ENCODE data around the gene SLC25A24. TPM values are rescaled to one million over a fixed set of nuclear protein-coding genes. Genes with fewer than 3 reads are reported as not detected.
"Not testable (repeated sequence)": the region's sequence is repeated elsewhere in the genome, so short reads cannot be mapped to it uniquely, and the experiment has no call there.

SLC25A24 gene
- total RNA-seq, 6 experiments from 2014 or later: 1.1 to 3.9 (median 2.5) TPM

DNA sequence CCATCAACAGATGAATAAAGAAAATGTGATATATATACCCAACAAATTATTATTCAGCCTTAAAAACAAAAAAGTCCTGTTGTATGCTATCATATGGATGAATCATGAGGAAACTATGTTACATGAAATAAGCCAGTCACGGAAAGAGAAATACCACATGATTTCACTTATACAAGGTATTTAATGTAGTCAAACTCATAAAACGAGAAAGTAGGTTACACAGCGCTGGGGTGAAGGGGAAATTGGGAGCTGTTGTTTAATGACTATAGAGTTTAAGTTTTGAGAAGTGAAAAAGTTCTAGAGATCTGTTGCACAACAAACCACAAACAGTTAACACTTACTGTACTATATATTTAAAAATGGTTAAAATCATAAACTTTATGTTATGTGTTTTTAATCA, 58.5 kb downstream of the SLC25A24 start:
- Histone ChIP-seq H3K36me3 (no peaks in the 10 kb centered on the region), H3K4me3 (no peak overlapping the region), H3K4me1 (no peaks in the 10 kb centered on the region), H3K27me3 (no peaks in the 10 kb centered on the region), H3K9me3 (peaks cover 0 to 2% (median 0%) of the 10 kb centered on the region in 4 donors), H3K27ac (no peak overlapping the region)
- ATAC-seq (peak in 1 of 4 donors; percentile 30), DNase-seq (no peak)
- intact Hi-C loops (cut with DNase I): no loop called here
- TF ChIP-seq POLR2A (IDR thresholded peaks at IDR 0.05): no peak
- TF ChIP-seq, protein P1, sequence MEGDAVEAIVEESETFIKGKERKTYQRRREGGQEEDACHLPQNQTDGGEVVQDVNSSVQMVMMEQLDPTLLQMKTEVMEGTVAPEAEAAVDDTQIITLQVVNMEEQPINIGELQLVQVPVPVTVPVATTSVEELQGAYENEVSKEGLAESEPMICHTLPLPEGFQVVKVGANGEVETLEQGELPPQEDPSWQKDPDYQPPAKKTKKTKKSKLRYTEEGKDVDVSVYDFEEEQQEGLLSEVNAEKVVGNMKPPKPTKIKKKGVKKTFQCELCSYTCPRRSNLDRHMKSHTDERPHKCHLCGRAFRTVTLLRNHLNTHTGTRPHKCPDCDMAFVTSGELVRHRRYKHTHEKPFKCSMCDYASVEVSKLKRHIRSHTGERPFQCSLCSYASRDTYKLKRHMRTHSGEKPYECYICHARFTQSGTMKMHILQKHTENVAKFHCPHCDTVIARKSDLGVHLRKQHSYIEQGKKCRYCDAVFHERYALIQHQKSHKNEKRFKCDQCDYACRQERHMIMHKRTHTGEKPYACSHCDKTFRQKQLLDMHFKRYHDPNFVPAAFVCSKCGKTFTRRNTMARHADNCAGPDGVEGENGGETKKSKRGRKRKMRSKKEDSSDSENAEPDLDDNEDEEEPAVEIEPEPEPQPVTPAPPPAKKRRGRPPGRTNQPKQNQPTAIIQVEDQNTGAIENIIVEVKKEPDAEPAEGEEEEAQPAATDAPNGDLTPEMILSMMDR (IDR thresholded peaks at IDR 0.05): no peak
- WGBS (ENCODE audit: insufficient coverage, low coverage, low lambda C conversion rate, missing lambda C conversion rate): 71% methylated on average over 3 of the region's 3 CpGs

DNA sequence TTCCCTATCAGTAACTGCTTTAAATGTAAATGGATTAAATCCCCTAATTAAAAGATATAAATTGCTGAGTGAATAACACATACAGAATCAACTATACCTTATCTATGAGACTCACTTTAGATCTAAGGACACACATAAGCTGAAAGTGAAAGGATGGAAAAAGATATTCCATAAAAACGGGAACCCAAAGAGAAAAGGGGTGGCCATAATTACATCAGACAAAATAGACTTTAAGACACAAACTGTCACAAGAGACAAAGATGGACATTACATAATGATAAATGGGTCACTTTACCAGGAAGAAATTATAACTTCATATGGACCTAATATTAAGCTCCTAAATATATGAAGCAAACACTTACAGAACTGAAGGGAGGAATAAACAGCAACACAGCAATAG, 59.2 kb downstream of the SLC25A24 start:
- Histone ChIP-seq H3K27me3 (no peaks in the 10 kb centered on the region), H3K36me3 (no peaks in the 10 kb centered on the region), H3K9me3 (peaks cover 0 to 2% (median 0%) of the 10 kb centered on the region in 4 donors), H3K27ac (no peak overlapping the region), H3K4me3 (no peak overlapping the region), H3K4me1 (no peaks in the 10 kb centered on the region)
- intact Hi-C loops (cut with DNase I): no loop called here
- 50% methylated on average over 1 of the region's 1 CpG for WGBS (ENCODE audit: insufficient coverage, low coverage, low lambda C conversion rate, missing lambda C conversion rate)
- DNase-seq (no peak), ATAC-seq (no peak)
- TF ChIP-seq, protein P1 (IDR thresholded peaks at IDR 0.05): no peak
- TF ChIP-seq POLR2A (IDR thresholded peaks at IDR 0.05): no peak

DNA sequence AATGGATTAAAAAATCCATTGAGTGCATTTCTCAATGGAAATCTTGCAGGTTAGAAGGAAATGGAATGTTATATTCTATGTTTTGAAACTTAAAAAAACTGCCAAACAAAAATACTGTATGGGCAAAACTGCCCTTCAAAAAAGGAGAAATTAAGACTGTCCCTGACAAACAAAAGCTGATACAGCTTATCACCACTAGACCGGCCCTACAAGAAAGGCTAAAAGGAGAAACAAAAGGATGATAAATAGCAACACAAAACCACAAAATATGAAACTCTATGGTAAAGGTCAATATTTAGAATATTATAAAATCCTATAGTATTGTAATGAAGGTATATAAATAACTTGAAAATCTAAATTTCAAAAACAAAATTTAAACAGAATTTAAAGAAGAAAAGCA, 60.0 kb downstream of the SLC25A24 start:
- WGBS (ENCODE audit: insufficient coverage, low coverage, low lambda C conversion rate, missing lambda C conversion rate): 50% methylated on average over 1 of the region's 1 CpG
- no peaks in the 10 kb centered on the region for H3K36me3 ChIP-seq
- no peaks in the 10 kb centered on the region for H3K27me3 ChIP-seq
- intact Hi-C loops (cut with DNase I): no loop called here
- no peak overlapping the region for H3K4me3 ChIP-seq
- no peaks in the 10 kb centered on the region for H3K4me1 ChIP-seq
- peaks cover 0 to 2% (median 0%) of the 10 kb centered on the region in 4 donors for H3K9me3 ChIP-seq
- no peak overlapping the region for H3K27ac ChIP-seq
- ATAC-seq: no peak
- no peak for DNase-seq
- no peak for TF ChIP-seq POLR2A (IDR thresholded peaks at IDR 0.05)
- TF ChIP-seq, protein P1 (IDR thresholded peaks at IDR 0.05): no peak

DNA sequence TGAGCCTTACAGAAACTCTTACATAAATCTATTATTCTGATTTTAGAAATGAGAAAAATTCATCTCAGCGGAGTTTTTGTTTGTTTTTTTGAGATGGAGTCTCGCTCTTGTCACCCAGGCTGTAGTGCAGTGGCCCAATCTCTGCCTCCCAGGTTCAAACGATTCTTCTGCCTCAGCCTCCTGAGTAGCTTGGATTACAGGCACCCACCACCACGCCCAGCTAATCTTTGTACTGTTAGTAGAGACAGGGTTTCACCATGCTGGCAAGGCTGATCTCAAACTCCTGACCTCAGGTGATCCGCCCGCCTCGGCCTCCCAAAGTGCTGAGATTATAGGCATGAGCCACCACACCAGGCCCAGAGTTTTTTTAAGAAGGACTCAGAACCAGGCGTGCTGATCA, 60.6 kb downstream of the SLC25A24 start:
- DNase-seq; ATAC-seq; intact Hi-C loops (cut with DNase I); H3K27me3 ChIP-seq; H3K4me1 ChIP-seq; H3K27ac ChIP-seq; H3K9me3 ChIP-seq; H3K4me3 ChIP-seq; H3K36me3 ChIP-seq: not testable (repeated sequence)
- 74% methylated on average over 5 of the region's 8 CpGs for WGBS (ENCODE audit: insufficient coverage, low coverage, low lambda C conversion rate, missing lambda C conversion rate)

DNA sequence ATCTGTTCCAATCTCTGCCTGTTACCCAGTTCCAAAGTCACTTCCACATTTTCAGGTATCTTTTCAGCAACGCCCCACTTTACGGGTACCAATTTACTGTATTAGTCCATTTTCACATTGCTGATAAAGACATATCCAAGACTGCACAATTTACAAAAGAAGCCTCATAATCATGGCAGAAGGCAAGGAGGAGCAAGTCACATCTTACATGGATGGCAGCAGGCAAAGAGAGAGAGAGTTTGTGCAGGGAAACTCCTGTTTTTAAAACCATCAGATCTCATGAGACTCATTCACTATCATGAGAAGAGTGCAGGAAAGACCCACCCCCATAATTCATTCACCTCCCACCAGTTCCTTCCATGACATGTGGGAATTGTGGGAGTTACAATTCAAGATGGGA, 67.0 kb downstream of the SLC25A24 start:
- ATAC-seq; H3K27ac ChIP-seq; H3K4me3 ChIP-seq; DNase-seq; intact Hi-C loops (cut with DNase I); H3K9me3 ChIP-seq; H3K4me1 ChIP-seq; H3K27me3 ChIP-seq; H3K36me3 ChIP-seq: not testable (repeated sequence)
- 95% methylated on average over 2 of the region's 2 CpGs for WGBS (ENCODE audit: insufficient coverage, low coverage, low lambda C conversion rate, missing lambda C conversion rate)

DNA sequence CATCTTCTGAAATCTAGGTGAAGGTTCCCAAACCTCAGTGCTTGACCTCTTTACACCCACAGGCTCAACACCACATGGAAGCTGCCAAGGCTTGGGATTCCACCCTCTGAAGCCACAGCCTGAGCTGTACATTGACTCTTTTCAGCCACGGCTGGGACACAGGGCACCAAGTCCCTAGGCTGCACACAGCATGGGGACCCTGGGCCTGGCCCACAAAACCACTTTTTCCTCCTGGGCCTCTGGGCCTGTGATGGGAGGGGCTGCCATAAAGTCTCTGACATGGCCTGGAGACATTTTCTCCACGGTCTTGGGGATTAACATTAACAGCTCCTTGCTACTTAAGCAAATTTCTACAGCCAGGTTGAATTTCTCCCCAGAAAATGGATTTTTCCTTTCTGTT, 67.8 kb downstream of the SLC25A24 start:
- ATAC-seq; H3K9me3 ChIP-seq; H3K27ac ChIP-seq; H3K36me3 ChIP-seq; H3K4me1 ChIP-seq; H3K4me3 ChIP-seq; H3K27me3 ChIP-seq; DNase-seq; intact Hi-C loops (cut with DNase I): not testable (repeated sequence)
- no CpG with 5 or more reads among the region's 2 CpGs for WGBS (ENCODE audit: insufficient coverage, low coverage, low lambda C conversion rate, missing lambda C conversion rate)

DNA sequence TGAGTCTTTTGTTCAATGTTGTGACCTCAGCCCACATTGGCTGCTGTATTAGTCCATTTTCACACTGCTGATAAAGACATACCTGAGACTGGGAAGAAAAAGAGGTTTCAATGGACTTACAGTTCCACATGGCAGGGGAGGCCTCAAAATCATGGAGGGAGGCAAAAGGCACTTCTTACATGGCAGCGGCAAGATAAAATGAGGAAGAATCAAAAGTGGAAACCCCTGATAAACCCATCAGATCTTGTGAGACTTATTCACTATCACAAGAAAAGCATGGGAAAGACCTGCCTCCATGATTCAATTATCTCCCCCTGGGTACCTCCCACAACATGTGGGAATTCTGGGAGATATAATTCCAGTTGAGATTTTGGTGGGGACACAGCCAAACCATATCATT, 68.9 kb downstream of the SLC25A24 start:
- H3K27ac ChIP-seq; ATAC-seq; H3K4me1 ChIP-seq; DNase-seq; H3K4me3 ChIP-seq; H3K27me3 ChIP-seq; H3K9me3 ChIP-seq; intact Hi-C loops (cut with DNase I); H3K36me3 ChIP-seq: not testable (repeated sequence)
- WGBS (ENCODE audit: insufficient coverage, low coverage, low lambda C conversion rate, missing lambda C conversion rate): 70% methylated on average over 1 of the region's 1 CpG

Data from right lobe of liver (tissue), 6 donors.